Measurements from ENCODE around the gene HSPB8. TPM values are rescaled to one million over a fixed set of nuclear protein-coding genes. Genes with fewer than 3 reads are reported as not detected.
A peak's percentile ranks its signal among the peaks of the same experiment; 100 is the strongest.

The HSPB8 gene
- total RNA-seq, result 237 and 326 TPM in 2 replicates
- polyA plus RNA-seq (2012), result 133 TPM

- peak; percentile 99 for DNase-seq (ENCODE audit: low read depth)
Measured at GRCh38 chr12:119178544-119179334, at the start of gene HSPB8. HSPB8 (plus strand) TSS chr12:119178931; CDS start chr12:119179313, 382 bp downstream.

- DNase-seq (ENCODE audit: low read depth), result no peak
Measured at GRCh38 chr12:119129827-119130434, 48.8 kb upstream of the HSPB8 start.

GRCh38 chr12:119130523-119130922 lies 48.2 kb upstream of the HSPB8 start:
- no peak for DNase-seq (ENCODE audit: low read depth)

- DNase-seq (ENCODE audit: low read depth), result no peak
Measured at GRCh38 chr12:119134284-119135072, 44.3 kb upstream of the HSPB8 start.

GRCh38 chr12:119136811-119137410 lies 41.8 kb upstream of the HSPB8 start:
- DNase-seq (ENCODE audit: low read depth), result no peak

GRCh38 chr12:119139448-119139847 lies 39.3 kb upstream of the HSPB8 start:
- no peak for DNase-seq (ENCODE audit: low read depth)

GRCh38 chr12:119145367-119145766 lies 33.4 kb upstream of the HSPB8 start:
- DNase-seq (ENCODE audit: low read depth), result no peak

GRCh38 chr12:119147847-119148448 lies 30.8 kb upstream of the HSPB8 start:
- no peak for DNase-seq (ENCODE audit: low read depth)

- no peak for DNase-seq (ENCODE audit: low read depth)
Measured at GRCh38 chr12:119149270-119149669, 29.5 kb upstream of the HSPB8 start.

- no peak for DNase-seq (ENCODE audit: low read depth)
Measured at GRCh38 chr12:119151445-119152026, 27.2 kb upstream of the HSPB8 start.

- no peak for DNase-seq (ENCODE audit: low read depth)
Measured at GRCh38 chr12:119153477-119154434, 25.0 kb upstream of the HSPB8 start.

GRCh38 chr12:119154435-119154818 lies 24.3 kb upstream of the HSPB8 start:
- no peak for DNase-seq (ENCODE audit: low read depth)

GRCh38 chr12:119156401-119157044 lies 22.2 kb upstream of the HSPB8 start:
- DNase-seq (ENCODE audit: low read depth), result no peak

GRCh38 chr12:119157528-119157927 lies 21.2 kb upstream of the HSPB8 start:
- peak; percentile 93 for DNase-seq (ENCODE audit: low read depth)

GRCh38 chr12:119157978-119158377 lies 20.8 kb upstream of the HSPB8 start:
- DNase-seq (ENCODE audit: low read depth), result peak; percentile 97

GRCh38 chr12:119158402-119158801 lies 20.3 kb upstream of the HSPB8 start:
- peak; percentile 94 for DNase-seq (ENCODE audit: low read depth)

- no peak for DNase-seq (ENCODE audit: low read depth)
Measured at GRCh38 chr12:119159844-119160243, 18.9 kb upstream of the HSPB8 start.

GRCh38 chr12:119167902-119168301 lies 10.8 kb upstream of the HSPB8 start:
- no peak for DNase-seq (ENCODE audit: low read depth)

- no peak for DNase-seq (ENCODE audit: low read depth)
Measured at GRCh38 chr12:119168721-119169120, 10.0 kb upstream of the HSPB8 start.

Measured in myocyte (in vitro differentiated cells).